GM18508 (cell line): ENCODE data around the gene RETREG1.
A peak's percentile ranks its signal among the peaks of the same experiment; 100 is the strongest.
"Not testable (repeated sequence)": the region's sequence is repeated elsewhere in the genome, so short reads cannot be mapped to it uniquely, and the experiment has no call there.

ENCODE experiments used
- ATAC-seq: cut with Tn5 transposase; IDR thresholded peaks from one replicate; pipeline ENCODE4 v1.9.1; 2021; ENCODE audit warnings: moderate number of reproducible peaks; ENCODE audit not compliant: insufficient read depth, unreplicated experiment

The RETREG1 gene

DNA sequence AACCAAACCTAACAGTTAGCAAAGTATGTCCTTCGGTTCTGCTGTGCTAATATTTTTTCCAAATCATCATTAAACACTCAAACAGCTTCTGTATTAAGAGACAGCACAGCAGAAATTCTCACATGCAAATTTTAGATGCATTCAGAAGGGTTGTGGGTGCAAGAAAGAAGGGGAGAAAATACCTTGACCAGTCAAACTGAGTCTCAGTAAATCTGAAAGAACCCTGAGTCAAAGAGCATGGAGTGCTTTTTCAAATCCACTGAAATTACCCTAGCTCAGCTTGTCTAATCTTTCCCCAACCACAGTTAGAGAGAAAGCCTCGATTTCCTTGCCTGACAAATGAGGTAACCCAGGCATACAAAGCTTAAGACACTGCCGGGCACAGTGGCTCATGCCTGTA lies 55.1 kb downstream of the RETREG1 start:
- no peak for ATAC-seq

DNA sequence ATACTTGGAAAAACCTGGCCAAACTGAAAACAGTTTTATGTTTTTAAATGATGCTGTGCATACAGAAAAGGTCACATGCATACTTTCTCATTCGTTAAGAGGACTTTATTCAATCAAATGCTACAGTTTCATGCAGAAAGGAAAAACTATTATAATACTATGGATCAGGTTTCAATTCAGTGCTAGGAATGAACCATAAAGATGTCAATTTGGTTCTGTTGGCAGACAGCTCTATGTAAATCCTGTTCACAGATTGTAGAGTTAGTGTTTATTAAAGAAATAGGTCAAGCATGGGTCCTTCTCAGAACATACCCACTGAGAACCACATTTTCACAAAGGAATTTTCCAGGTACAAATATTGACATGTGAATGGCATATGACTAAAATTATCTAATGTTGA lies 57.1 kb downstream of the RETREG1 start:
- no peak for ATAC-seq

DNA sequence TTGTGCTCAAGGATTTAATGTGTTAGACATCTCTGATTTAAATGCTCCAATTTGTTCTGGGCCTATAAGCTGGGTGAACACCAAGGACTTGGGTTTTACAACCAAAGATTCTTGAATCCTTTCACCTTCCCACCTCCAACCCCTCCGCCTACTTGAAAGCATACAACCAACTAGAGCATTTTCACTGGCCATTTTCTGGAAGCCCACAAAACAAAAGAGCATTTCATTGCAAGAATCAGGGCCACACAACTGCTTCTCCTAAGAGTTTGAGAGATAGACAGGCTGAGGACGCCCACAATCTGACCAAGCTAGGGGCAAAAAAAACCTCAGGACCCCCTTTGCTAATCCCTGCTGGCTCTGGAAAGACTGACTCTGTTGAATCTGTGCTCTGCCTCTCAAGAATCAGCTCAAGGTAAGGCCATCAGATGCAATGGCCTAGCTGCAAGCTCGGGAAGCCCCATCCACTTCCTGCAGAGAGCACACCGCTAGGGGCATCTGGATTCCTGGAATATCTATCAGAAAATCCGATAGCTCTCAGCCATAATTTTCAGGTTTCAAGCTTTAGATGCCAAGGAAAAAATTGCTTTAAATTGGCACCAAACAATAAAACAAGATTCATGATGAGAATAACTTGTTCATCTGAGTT lies 57.7 kb downstream of the RETREG1 start:
- no peak for ATAC-seq

DNA sequence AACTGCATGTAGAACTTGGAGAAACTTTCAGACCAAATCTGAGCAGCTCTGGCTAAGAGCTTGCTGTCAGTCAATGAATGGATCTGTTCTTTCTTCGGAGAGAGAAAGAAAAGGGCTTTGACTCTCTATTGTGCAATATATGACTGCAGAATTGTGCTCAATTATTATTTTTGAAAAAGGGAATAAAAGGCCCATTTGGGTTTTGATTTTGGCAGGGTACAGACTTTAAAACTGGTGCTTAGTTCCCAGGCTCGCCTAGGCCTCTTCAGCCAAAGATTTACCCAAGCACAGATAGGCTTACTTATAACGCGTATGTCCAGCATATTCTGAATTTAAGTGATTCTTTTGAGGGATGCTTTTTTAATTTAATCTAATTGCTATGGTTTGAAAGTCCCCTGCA lies 59.3 kb downstream of the RETREG1 start:
- ATAC-seq, result no peak

DNA sequence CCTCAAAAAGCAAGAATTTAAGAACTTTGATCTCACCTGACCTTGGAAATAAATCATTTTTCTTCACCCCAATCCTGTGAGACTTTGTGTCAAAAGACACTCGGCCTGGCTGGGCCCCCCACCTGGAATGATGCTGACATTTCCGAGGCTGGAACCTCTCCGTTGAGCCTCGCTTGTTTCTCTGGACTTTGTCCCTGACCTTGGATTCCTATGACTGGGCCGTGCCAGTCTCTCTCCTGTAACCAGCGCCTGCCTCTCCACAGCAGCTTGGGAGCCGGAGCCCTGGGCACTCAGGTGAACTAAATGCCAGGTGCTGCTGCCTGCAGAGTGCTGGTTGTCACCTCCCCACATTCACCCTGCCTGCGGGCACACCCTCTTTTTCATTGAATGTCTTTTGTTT lies 62.7 kb downstream of the RETREG1 start:
- no peak for ATAC-seq

DNA sequence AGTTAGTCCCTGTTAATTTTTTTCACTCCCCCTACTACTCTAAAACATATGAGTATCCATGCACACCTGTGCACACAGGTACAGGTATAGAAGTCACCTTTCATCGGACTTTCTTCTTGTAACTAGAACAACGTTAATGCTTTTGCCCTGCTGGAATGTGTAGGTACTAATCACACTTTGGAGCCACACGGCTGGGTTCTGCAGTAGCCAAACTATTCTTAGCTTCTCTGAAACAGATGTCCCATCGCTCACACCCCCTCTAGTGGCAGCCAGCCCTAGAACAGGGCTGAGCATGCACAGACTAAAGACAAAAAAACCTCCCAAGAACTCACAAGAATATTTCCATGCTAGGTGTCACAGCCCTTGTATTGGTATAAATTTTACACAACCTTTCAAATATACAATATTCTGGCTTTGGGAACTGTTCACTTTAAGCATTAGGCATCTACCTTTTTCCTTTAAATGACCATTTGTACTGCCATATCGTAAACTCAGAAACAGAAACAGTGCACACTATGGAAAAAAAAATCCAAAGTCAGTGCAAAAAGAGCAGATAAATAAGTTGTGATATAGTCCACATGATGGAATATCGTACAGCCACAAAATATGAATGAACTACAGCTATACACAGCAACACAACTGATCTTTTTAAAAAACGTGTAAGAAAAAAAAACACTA lies 64.0 kb downstream of the RETREG1 start:
- peak; percentile 76 for ATAC-seq

DNA sequence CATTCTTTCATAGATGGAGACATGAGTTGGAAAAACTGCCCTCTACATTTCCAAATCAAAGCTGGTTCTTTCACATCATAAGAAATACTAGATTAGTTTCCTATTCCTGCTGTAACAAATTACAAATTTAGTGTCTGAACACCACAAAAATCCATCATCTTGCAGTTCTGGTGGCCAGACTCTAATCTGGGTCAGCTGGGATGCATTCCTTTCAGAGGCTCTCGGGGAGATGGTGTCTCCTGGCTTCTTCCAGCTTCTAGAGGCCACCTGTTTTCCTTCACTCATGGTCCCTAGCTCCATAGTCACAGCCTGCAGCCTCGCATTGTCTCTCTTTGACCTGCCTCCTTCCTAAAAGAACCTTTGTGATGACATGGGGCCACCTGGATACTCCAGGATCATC lies 65.2 kb downstream of the RETREG1 start:
- ATAC-seq, result no peak

DNA sequence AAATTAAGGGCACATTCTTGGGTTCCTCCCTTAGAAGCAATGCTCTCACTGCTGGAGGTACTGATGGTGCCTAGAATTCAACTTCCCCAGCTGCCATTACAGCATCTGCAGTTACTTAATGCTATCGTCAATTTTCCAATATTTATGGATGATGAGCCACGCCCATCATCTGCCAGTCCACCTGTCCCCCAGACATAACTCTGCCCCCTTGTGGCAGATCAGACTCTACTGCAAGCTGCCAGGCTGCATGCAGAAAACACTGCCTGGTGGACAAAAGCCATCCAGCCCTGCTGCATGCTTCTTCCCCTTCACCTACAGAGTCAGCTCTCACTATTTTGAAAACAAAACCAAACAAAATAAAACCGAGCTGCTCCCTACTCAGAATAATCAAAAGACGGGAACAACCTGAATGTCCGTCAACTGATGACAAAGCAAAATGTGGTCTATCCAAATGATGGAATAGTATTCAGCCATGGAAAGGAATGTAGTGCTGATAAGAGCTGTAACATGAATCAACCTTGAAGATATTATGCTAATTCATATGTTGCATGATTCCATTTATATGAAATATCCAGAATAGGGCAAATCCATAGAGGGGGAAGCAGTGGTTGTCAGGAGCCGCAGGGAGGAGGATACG lies 66.4 kb downstream of the RETREG1 start:
- peak; percentile 55 for ATAC-seq

DNA sequence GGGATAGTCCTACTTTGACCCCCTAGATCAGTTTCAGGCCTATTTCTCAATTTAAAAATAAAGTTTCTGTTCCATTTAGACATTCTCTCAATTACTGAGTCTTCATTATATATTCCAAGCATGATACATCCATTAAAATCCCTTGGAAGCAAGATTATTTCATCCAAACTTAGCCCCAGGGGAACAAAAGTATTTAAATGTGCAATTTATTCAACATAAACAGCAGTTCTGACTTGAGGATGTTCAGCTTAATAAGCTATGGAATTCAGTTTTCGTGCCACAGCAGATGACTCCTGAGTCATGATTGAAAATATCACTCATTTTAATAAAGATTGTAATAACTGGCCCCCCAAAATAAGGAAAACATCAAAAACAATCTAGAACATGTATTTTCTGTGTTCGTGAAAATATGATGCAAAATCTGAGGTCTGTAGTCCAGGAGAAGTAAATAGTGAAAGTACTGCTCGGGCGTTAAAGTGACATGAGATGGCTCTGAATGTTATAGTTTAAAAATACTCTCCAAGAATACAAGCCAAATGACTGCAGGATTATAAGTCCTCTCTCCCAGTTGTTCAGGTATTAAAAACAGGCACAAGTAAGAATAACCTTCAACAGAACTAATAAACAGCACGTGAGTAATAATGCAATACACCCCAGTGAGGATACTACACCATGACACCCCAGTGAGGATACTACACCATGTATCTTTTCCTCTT lies 67.1 kb downstream of the RETREG1 start:
- no peak for ATAC-seq

DNA sequence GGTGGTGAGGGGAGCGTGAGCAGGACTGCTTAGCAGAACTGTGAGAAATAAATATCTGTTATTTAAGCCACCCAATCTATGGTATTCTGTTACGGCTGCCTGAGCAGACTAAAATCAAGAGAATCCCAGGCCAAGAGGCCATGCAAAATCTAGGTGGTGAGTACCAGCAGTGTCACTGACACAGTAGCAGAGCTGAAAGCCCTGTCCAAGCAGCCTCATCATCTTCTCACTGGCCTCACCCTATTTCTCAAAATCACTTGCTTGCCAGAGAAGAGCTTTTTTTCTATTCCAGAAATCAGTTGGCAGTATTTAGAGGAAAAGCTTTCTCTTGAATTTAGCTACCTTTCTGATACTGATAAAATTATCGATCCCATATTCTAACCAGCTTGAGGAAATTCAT lies 68.0 kb downstream of the RETREG1 start:
- ATAC-seq, result no peak

DNA sequence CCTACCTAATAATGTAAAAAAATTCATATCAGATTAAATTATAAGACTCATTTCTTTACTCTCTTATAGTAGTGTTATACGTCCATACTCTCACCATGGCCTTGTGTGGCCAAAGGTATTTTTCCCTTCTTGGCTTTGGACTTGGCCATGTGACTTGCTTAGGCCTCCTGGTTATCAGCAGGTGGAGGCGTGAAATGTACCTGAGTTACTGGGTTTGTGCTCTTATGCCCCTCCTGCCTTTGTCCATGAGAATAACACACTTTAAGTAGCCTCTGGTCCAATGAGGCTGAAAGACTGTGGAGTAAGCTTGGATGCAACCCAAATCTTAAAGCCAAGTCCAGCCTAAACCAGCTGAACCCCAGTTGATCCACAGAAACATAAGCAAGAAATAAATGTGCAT lies 68.7 kb downstream of the RETREG1 start:
- no peak for ATAC-seq

DNA sequence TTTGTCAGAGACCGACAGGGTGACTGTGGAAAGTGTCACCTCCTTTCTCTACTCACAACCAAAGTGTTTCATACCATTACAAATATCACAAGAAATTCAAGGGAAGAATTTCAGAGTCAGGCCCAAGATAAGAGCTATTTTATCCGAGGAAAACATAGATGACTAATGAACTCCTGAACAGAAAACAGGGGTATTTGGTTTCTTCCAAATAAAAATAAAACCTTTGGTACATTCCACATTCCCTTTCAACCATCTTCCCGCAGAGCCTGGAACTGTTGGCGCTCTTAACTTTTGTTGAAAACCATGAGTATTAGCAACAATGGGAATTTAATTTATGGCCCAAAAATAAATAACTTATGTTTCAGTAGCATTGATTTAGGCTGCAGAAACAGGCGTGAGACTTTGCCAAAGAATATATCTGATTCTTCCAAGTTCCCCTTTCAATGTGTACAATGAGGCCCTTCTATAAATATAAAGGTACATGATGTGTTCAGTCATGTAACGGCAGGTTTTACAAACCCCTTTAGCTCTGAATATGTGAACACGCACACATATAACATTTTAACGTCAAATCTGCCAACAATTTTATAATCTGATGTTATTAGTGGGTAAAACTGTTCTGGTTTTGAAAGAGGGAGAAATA lies 69.5 kb downstream of the RETREG1 start:
- no peak for ATAC-seq

DNA sequence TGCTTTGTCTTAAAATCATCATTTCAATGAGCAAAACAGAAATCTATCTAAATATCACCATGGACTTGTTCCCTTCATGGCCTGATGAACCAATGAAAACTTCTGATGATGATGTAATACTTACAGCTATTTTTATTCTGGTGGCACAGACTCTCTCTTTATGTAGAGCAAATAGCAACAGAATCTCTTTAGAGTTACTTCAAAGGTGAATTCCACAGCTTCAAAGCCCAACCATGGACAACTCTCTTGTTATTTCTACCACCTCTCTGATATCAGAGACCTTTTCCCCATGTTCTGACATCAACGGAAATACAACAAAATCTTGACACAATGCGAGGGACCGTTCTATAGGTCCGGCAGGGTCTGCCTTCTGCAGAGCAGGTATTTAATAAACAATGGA lies 70.1 kb downstream of the RETREG1 start:
- no peak for ATAC-seq

DNA sequence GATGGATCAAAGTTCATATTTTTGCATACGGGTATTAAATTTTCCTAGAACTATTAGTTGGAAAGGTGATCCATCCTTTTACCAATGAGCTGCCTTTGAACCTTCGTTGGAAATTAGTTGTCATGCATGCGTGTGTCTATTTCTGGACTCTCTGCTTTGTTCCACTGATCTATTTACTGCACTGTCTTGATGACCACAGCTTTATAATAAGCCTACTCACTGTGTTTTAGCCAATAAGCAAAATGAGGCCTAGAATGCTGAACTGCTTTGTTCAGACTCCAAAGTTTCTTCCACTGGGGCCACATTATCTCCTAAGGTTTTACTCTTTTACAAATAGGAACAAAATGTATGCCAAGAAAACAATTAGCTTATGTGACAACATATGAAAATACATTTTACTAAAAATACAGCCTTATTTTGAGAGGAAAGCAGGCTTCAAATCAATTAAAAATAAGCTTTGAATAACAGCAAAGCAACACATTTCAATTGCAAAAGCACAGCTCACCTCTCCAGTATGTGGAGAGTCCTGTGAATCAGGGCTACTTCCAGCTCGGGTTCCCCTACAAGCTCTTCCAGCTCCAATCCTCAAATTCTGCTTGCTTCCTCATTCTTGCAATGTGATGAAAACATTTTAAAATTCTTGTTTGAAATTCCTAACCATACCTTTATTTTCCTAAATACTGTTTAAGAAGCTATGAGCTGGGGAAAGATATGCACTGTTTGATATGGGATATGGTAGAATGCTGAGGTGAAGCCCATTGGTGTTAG lies 72.0 kb downstream of the RETREG1 start:
- no peak for ATAC-seq

DNA sequence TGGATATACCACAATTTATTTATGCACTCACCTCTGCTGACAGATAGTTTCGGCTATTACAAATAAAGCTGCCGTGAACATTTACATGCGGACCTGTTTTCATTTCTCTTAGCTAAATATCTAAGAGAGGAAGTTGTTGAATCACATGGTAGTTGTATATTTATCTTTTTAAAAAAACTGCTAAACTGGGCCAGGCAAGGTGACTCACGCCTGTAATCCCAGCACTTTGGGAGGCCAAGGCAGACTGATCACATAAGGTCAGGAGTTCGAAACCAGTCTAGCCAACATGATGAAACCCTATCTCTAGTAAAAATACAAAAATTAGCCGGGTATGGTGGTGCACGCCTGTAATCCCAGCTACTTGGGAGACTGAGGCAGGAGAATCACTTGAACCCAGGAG lies 73.6 kb downstream of the RETREG1 start:
- not testable (repeated sequence) for ATAC-seq

DNA sequence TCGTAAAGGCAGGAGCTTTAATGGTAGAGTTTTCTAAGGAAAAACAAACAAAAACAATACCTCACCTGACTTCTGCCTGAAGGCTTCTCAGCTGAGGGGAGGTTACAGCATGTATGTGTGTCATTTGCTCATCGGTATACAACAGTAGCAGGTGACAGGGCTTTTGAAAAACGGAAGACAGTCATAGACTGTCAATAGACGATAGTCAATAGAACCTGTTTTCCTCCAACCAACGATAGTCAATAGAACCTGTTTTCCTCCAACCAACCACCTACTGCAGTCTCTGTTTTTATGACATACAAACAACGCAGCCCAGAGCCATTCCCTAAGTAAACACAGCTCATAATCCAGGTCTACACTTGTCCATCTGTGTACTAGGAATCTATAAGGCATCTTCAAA lies 74.6 kb downstream of the RETREG1 start:
- no peak for ATAC-seq

DNA sequence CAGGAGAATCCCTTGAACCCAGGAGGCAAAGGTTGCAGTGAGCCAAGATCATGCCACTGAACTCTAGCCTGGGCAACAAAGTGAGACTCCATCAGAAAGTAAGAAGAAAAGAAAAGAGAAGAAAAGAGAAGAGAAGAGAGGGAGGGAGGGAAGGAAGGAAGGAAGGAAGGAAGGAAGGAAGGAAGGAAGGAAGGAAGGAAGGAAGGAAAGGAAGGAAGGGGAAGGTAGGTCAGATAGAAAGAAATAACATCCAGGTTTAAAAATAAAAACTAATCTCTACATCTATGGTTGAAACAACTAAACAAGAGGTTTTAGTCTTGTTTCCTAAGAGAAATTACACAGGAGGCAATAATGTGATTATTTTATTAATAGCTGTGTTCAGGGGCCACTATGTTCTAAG lies 75.2 kb downstream of the RETREG1 start:
- ATAC-seq, result not testable (repeated sequence)

DNA sequence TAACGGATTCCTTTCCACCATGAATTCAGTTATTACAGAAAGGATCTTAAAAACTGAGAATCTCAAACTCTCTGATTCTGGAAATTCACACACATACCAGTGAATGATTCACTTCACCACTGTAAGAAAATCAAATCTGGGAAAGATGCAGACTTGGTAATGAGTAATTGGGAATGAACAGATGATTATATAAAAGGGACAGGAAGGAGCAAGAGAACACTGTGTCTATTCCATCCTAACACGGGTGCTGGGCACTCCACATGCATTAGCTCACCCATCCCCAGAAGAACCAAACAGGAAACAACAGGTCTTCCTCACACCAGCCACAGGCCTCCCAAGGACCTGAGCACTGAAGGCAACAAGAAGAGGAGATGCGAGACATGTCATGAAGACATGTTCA lies 76.4 kb downstream of the RETREG1 start:
- ATAC-seq, result no peak

DNA sequence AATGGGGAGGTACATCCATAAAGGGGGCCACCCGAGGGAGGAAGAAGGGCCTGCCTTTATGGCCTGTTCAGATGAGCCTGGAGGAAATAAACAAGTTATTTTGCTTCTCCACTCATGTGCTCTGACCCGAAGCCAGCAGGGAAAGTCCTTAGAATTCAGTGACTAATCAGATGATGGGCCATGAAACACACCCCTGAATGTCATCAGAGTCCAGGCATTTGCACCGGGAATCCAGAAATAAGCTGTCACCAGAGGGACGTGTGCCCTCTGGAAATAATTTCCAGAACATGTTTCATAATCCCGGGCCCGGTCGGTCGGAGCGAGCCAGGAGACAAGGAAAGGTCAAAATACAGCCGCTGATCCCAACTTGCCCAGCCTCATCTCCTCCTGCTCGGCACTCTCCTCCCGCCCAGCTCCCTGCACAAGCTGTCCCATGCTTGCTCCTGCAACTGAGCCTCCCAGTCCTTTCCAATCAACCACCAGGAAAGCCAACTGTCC lies 77.6 kb downstream of the RETREG1 start:
- ATAC-seq, result no peak

DNA sequence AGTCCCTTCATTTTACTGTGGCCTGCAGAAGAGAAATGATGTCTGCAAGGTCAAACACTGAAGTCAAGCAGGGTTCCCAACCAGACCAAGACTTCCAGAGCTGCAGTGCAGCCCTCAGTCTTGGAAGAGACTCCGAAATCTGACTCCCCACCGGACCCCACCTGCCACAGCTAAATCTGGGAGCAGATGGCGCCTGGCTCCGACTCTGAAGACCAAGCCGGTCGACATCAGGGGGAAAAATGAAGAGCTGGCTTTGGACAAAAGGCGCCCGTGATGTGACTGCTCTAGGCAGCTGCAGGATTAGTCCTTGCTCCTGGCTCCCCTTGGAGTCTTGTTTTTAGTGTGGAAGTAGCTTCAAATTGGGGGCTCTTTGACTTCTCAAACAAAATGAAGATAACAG lies 78.8 kb downstream of the RETREG1 start:
- ATAC-seq, result no peak
